Hypothalamus (tissue), 51 donors: Measurements from ENCODE around the gene ARHGAP8.

Experiments
- DNase-seq, 51 donors: peaks; one replicate each; lab custom pipeline; 2025; lab: John Stamatoyannopoulos, UW

ARHGAP8 gene

GRCh38 chr22:44760476-44760875 is 8.1 kb downstream of the ARHGAP8 start:
- DNase-seq = no peak

- DNase-seq = no peak
Observed at GRCh38 chr22:44761025-44761424, 8.7 kb downstream of the ARHGAP8 start.

- no peak for DNase-seq
Observed at GRCh38 chr22:44764373-44764772, 12.0 kb downstream of the ARHGAP8 start.

GRCh38 chr22:44764974-44765373 is 12.6 kb downstream of the ARHGAP8 start:
- no peak for DNase-seq

- peak in 1 of 51 donors; percentile 4 for DNase-seq
Observed at GRCh38 chr22:44765571-44766285, 13.4 kb downstream of the ARHGAP8 start.

- DNase-seq = no peak
Observed at GRCh38 chr22:44773082-44773481, 20.7 kb downstream of the ARHGAP8 start.

- DNase-seq = no peak
Observed at GRCh38 chr22:44775862-44776261, 23.5 kb downstream of the ARHGAP8 start.

- no peak for DNase-seq
Observed at GRCh38 chr22:44776605-44777363, 24.4 kb downstream of the ARHGAP8 start.

- DNase-seq = no peak
Observed at GRCh38 chr22:44777364-44777755, 25.0 kb downstream of the ARHGAP8 start.

GRCh38 chr22:44780876-44781449 is 28.6 kb downstream of the ARHGAP8 start:
- DNase-seq = no peak

- DNase-seq = no peak
Observed at GRCh38 chr22:44782363-44782963, 30.1 kb downstream of the ARHGAP8 start.

- DNase-seq = no peak
Observed at GRCh38 chr22:44783091-44783490, 30.7 kb downstream of the ARHGAP8 start.

- no peak for DNase-seq
Observed at GRCh38 chr22:44783581-44783980, 31.2 kb downstream of the ARHGAP8 start.

GRCh38 chr22:44786136-44786535 is 33.8 kb downstream of the ARHGAP8 start:
- DNase-seq = no peak

- DNase-seq = no peak
Observed at GRCh38 chr22:44786610-44787009, 34.2 kb downstream of the ARHGAP8 start.

GRCh38 chr22:44787832-44788231 is 35.5 kb downstream of the ARHGAP8 start:
- no peak for DNase-seq

- DNase-seq = no peak
Observed at GRCh38 chr22:44793106-44793505, 40.7 kb downstream of the ARHGAP8 start.

- no peak for DNase-seq
Observed at GRCh38 chr22:44793506-44794172, 41.3 kb downstream of the ARHGAP8 start.

GRCh38 chr22:44795701-44796630 is 43.6 kb downstream of the ARHGAP8 start:
- DNase-seq = no peak
